Endometrium (tissue), 2 donors: ENCODE results near the gene SNAPC2.
A peak's percentile ranks its signal among the peaks of the same experiment; 100 is the strongest.

Experiments
- FAIRE-seq: peaks from 2 replicates; lab custom pipeline; 2012; peaks lifted over from hg19 to GRCh38; lab: Jason Lieb, UNC
- donor health status: control.
- donor health status: control.

Gene SNAPC2

GRCh38 chr19:7919610-7920518 is at the start of gene SNAPC2:
SNAPC2 (plus strand) TSS chr19:7920338; CDS start chr19:7920367, 29 bp downstream.
- FAIRE-seq, result peak; percentile 46

GRCh38 chr19:7870571-7871436 is 49.3 kb upstream of the SNAPC2 start:
- no peak for FAIRE-seq

GRCh38 chr19:7871437-7872305 is 48.5 kb upstream of the SNAPC2 start:
- FAIRE-seq, result peak; percentile 45

DNA sequence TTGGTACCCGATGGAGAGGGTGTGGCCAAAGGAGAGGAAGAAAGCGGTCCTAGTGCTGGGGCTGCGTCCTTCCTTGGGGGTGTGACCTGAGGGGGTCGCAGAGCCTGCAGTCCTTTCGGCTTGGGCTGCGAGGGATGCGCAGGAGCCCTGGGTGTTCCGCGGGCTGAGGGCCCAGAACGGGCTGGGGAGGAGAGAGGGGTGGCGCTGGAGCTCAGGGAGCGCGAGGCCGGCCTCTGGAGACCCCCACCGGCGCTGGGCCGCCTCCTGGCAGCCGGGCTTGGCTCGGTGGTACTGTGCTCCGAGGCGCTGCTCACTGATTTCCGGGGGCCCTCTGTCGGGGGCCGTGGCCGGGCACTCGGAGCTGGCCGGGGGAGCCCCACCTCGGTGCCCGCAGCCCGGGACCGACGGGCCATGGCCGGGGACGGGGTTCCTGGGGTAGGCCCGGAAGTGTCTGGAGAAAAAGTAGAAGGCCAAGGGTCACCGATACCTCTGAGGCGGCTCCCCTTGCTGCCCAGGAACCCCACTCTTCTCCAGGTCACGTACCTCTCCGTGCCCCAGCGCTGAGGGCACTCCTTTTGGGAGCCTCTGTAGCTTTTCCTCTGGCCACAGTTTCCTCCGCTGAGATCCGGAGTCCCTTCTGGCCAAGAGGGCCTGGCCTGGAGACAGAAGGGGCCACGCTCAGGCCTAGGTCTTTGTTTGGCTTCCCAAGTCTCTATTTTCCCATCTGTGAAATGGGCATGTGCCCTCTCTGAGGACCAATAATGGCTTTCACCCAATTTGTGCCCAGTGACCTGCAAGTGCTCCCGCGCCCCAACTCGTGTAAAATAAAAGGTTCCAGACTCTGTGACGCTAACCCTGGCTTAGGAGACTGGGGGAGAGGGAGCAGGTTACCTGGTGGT is 47.6 kb upstream of the SNAPC2 start:
- FAIRE-seq, result no peak

DNA sequence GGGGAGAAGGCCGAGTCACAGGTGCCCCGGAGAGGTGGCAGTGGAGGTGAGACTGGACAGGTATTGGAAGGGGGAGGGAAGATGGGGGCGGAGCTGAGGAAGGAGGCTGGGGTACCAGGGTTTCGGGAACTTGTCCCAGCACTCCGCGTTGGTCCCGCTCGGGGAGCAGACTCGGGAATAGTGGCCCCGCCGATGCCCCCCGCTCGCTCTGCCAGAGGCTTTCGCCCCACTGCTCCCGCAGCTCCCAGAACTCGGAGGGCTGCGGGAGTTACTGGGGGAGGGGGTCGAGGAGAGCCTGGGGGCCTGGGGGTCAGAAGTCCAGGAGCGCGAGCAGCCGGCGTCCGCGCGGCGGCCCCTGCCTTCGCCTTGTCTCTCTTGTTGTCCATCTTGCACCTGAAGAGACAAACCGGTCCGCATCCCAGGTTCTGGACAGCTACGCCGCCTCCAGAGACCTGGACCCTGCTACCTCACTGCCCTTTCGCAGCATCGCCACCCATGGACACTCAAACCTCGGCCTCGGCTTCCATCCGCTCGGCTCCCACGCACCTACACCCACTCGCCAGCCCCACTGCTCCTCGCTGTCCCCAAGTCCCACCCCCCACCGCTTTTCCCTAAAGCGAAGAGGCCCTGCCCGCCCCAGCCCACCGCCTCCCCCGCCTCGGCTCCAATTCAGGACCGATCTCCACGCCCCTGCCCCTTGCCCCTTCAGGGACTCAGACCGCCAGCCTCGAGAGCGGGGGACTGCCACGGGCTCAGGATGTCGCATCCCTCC is 46.6 kb upstream of the SNAPC2 start:
- FAIRE-seq, result no peak

GRCh38 chr19:7874076-7874896 is 45.9 kb upstream of the SNAPC2 start, which contains the start of gene PRR36:
PRR36 (minus strand) TSS chr19:7874390; CDS start chr19:7873689, 701 bp downstream.
- FAIRE-seq, result no peak

DNA sequence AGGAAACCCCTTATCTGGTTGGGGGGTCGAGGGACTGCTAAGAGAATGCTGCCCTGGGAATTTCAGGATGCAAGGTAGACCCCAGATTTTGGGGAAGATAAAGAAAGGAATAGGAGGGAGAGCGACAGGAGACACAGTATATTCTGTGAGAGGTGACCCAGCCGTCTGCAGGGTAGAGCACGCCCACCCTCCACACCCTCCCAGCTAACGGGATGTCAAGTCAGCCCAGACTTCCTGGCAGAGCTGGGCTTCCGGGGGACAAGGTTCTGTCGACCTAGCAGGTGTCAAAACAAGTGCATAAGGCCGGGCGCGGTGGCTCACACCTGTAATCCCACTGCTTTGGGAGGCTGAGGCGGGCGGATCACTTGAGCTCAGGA is 45.3 kb upstream of the SNAPC2 start:
- no peak for FAIRE-seq

GRCh38 chr19:7877249-7877836 is 42.8 kb upstream of the SNAPC2 start:
- no peak for FAIRE-seq

DNA sequence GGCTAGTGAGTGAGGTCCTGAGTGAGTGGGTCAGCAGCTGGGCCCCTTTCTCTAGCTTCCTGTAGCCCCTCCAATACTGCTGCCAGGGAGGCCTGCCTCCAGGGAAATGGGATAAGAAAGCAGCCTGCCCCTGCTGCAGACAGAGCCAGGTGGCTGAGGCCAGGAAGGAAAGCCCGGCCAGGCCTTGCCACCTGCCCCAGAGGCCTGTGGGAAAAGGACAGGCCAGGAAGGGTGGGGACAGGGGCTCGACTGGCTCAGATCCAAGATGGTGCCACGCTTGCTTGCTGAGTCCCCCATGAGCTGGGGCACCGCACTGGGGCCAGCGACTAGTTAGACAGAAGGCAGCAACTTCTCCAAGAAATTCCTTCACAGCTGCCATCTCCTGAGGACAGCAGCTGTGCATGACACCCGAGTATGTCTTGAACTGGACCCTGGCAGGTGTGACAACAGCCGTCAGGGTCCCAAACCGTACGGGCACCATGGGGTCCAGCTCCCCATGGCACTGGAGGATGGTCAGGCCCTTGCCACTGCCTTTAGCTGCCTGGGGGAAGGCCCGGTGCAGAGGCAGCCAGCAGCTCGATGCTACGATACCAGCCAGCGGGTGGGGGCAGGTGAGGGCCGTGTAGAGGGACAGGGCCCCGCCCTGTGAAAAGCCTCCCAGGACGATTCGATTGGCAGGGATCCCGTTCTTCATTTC is 40.9 kb upstream of the SNAPC2 start:
- no peak for FAIRE-seq

DNA sequence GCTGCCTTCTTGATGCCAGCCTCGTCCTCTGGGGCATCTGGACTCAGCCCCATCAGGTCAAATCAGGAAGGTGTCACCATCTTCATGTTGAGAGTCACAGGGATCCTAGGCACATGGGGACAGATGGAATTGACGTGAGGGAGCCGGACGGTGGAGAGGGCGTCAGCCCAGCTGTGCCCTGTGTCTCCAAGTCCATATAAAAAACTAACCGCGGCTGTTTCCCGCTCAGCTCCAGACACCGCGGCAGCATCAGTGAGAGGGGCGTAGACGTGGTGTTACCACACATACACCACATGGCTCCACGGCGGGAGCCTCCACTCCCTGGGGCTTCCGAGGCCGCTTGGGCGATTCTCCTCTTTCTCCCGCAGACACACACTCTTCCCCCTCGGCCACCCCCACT is 40.3 kb upstream of the SNAPC2 start:
- no peak for FAIRE-seq

DNA sequence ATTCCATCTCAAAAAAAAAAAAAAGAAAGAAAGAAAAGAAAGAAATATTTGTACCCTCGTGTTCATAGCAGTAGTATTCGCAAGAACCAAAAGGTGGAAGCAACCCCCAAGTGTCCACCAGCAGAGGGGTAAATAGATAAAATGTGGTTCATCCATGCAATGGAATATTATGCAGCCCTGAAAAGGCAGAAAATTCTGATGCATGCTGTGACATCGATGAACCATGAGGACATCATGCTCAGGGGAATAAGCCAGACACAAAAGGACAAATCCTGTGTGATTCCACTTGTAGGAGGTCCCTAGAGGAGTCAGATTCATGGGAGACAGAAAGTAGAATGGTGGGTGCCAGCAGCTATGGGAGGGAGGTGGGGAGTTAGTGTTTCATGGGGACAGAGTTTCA is 38.2 kb upstream of the SNAPC2 start:
- no peak for FAIRE-seq

DNA sequence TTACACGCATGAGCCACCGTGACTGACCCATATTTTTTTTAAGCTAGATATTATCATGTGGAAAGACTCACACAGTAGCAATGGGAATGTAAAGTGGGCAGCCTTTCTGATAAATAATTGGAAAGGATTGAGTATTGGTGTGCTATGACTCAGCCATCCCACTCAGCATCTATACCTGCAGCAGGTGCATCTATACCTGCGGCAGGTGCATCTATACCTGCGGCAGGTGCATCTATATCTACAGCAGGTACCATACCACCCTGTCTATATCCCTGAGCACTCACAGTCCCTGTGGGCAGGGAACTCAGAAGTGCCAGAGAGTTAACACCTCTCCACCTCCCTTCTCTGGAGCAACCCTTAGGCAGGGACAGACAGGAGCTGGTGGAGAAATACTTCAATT is 37.0 kb upstream of the SNAPC2 start:
- FAIRE-seq, result no peak

DNA sequence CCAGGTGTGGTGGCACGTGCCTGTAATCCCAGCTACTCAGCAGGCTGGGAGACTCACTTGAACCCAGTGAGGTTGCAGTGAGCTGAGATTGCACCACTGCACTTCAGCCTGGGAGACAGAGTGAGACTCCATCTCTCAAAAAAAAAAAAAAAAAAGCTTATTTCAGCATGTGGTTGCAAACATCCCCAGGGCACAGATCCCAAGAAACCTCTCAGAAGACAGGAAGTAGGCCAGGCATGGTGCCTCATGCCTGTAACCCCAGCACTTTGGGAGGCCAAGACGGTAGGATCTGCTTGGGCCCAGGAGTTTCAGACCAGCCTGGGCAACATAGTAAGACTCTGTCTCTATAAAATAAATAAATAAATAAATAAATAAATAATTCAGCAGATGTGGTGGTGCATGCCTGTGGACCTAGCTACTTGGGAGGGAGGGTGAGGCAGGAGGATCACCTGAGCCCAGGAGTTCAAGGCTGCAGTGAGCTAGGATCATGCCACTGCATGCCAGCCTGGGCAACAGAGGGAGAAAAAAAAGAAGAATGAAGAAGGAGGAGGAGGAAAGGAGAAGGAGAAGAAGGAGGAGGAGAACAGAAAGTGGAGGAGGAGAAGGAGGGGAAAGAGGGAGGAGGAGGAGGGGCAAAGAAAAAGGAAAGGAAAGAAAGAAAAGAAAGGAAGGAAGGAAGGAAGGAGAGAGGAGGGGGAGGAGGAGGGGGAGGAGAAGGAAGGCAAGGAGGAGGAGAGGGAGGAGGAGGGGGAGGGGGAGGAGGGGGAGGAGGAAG is 36.2 kb upstream of the SNAPC2 start:
- FAIRE-seq, result no peak

DNA sequence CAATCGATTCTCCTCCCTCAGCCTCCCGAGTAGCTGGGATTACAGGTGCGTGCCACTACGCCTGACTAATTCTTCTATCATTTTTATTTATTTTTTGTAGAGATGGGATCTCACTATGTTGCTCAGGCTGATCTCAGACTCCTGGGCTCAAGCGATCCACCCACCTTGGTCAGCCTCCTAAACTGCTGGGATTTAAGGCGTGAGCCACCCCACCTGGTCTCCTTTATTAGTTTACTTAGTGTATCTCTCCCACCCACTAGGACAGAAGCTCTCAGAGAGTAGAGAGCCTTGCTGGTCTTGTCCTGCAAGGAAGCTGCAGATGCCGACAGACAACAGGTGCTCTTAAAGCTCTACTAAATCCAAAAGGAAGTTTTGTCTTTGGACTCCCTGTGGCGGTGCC is 34.3 kb upstream of the SNAPC2 start:
- FAIRE-seq, result no peak

DNA sequence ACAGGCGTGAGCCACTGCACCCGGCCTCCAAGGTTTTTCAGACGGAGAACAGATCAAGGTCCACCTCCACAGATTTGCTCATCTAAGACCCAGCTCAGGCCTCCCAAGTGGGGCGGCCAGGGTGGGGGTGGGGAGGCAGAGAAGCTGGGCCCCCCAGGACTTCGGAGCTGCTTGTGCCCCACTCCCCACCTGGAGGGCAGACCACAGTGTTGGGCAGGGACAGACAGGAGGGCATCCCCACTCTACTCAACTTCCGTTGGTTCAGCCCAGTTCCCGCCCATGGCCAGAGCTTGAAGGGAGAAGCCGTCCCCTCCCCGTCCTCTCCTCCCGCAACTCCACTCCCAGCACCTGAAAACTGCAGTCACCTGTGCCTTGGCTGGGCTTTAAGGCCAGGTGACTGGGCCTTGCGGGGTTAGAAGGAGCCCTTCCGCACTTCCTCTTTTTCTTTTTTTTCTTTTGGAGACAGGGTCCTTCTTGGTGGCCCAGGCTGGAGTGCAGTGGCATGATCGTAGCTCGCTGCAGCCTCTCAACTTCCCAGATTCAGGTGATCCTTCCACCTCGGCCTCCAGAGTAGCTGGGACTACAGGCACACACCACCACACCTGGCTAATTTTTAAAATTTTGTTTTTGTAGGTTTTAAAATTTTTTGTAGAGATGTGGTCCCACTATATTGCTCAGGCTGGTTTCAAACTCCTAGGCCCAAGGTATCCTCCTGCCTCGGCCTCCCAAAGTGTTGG is 32.6 kb upstream of the SNAPC2 start:
- FAIRE-seq, result no peak

- FAIRE-seq, result no peak
Measured at GRCh38 chr19:7888145-7888825, 31.9 kb upstream of the SNAPC2 start, which contains the start of gene LRRC8E. LRRC8E (plus strand) TSS chr19:7888510; CDS start chr19:7895604, 7,094 bp downstream.
